T47D (cell line): ENCODE results near the gene OLFM3.

Source experiments
- DNase-seq, 2 experiments: peaks; one replicate each; pipeline versions ENCODE4 v3.0.0 to v3.0.0-alpha.2; 2011 to 2012; ENCODE audit warnings: low read depth in 1 of 2, low spot score in 1 of 2
- JUND ChIP-seq: IDR thresholded peaks from 2 replicates; pipeline ENCODE4 v1.6.1; 2012; ENCODE audit warnings: low read depth
- in situ Hi-C: cut with HindIII; loops from 2 replicates; pipeline ENCODE4 v1.10.0; 2016; ENCODE audit warnings: low sequenced_read_pairs, low pct_unique_long_range_greater_than_20kb

The OLFM3 gene

DNA sequence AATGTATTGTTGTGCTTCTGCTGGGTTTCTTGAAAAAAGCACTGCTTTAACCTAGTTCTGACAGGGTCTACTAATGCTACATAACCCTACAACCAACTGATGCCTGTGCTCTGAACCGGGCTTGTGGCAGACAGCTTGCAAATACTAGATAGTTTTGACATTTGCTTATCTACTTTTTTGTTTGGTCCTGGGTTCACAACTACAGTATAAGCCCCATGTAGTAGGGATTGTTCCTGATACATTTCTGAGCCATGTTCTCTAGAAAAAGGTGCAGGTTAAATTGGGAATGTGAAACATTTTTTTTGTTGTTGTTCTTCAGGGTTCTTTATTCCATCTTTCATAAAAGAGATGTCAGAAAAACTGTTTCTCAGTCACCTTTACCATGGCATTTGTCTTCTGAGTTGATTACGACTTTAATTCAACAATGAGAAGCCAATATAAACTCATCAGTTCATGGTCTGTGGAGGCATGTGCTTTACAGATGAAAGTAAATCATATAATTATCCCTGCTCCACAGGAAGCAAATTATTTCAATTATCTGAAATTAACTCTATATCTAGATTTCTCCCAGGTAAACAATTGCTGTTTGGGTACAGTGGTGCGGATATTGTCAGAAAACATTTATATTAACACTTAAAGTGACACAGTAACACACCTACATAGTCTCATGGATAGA is 22.0 kb downstream of the OLFM3 start:
- no peak for TF ChIP-seq JUND
- in situ Hi-C loops = no loop called here
- no peak for DNase-seq

DNA sequence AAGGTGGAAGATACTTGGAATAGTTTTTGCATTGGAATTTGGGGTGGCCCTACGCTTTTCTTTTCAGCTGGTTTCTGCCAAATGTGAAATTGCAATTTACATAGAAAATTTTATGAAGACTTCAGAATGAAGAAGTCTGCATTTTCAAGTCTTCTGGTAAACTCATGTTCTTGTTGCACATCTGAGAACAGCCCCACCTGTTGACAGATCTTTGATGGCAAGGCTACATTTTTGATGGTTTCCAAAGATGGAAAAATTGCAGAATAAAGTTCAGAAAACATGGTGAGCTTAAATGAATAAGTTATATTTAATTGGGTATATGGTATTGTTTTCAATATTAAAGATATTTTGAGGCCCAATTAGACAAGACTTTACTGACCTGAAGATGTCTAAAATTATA is 25.4 kb downstream of the OLFM3 start:
- DNase-seq = peak in 1 of 2 experiments; percentile 42
- no peak for TF ChIP-seq JUND
- in situ Hi-C loops = no loop called here

DNA sequence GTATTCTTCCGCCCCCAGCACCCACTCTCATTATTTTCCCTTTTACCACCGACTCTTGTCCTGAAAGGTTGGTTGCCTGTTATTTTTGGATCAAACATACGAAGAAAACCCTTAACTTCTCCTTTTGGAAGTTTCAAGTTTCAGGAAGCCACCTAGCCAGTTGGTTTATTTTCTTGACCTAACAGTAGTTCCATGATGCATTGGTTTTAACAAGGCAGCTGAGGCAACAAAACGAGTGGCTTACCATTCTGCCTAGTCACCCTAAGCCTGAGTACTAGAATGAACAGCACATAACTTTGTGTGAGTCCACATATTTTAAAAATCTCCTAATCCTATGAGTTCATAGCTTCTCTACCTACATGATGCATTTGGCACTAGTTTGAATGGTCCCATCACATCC is 28.9 kb downstream of the OLFM3 start:
- no peak for DNase-seq
- in situ Hi-C loops = no loop called here
- TF ChIP-seq JUND = no peak

DNA sequence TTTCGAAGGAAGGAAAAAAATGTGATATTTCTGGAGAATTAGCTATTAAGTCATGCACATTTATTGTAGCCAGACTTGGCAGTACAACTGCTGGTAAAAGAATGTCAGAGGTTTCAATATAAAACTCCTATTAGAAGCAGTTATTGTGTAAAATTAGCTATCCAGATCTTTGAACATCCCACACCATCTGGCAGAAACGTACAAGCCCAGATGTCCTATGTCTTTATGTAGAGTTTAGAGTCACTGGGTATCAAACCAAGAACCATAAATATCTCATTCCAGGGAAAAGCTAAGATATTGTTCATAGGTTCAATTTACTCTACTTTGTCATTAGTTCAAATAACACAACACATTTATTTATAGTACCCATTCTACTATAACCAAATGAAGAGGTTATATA is 31.4 kb downstream of the OLFM3 start:
- no peak for DNase-seq
- in situ Hi-C loops = no loop called here
- no peak for TF ChIP-seq JUND

DNA sequence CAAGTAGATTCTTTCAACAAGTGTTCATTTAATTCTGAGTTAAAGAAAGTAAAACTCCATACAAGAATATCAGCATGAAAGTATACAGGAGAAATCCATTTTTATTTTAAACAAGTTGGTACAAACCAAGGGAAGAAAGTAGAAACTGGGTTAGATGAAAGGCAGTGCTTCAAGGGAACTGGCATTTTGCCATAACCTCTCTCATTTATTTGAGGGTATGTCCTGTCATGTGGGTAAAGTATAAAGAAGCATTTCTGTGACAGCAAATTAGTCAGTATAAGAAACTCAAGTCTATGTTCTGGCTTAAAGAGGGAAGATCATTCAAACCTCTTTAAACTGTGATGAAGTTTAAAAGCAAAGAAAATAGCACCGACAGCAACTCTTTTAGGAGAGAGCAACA is 32.0 kb downstream of the OLFM3 start:
- DNase-seq = no peak
- TF ChIP-seq JUND = no peak
- in situ Hi-C loops = no loop called here

DNA sequence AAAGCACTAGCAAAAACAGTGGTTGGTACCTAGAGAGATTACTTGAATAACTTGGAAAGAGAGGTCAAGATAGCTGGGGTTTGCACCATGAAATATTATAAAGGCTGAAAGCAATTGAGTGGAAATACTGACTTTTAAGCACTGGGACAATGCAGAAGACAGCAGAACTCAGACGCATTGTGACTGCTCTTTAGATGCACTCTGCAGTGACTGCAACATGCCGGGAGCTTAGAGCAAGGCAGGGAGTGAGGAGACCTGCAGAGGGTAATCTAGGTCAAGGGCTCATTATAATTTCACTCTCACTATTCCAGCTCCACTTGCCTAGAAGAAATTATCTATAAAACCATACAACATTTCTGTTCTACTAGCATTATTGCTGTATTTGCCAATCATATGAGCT is 36.6 kb downstream of the OLFM3 start:
- TF ChIP-seq JUND = no peak
- in situ Hi-C loops = no loop called here

DNA sequence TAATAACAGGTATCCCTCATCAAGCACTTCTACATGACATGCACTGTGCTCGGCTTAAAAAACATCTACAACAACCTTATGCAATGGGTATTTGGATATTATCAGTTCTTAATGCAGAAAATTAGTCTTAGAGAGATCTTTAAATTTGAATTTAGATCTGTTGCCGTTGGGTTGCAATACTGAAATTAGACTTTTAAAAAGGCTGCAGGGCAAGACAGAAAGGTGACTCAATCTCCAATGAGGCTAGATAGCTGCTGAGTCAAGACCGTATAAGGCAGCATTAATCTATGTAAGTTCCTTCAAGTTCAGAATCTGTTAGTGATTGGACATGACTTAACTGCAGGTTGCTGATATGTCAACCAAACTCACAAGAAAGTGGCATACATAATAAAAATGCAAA is 37.3 kb downstream of the OLFM3 start:
- in situ Hi-C loops = no loop called here
- TF ChIP-seq JUND = no peak
- DNase-seq = no peak

More for the DNA sequence above, 36.6 kb downstream of the OLFM3 start:
- DNase-seq = no peak

DNA sequence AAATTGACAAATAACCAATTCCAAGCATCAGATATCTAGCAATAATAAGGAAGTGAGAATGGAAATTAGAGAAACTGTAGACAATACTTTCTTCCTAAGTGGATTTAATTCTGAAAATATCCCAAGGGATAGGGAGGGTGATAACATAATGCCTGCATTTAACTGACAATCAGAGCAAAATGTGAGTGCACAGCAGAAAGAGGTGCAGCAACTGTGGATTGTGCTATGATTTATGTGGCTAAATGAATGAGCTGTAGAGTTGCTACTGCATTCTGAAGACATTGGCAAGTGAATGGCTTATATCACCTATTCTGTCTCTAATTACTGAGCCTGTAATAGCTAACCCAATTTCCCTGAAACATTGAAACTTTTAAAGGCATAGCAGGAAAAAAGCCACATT is 39.0 kb downstream of the OLFM3 start:
- no peak for TF ChIP-seq JUND
- no peak for DNase-seq
- in situ Hi-C loops = no loop called here

DNA sequence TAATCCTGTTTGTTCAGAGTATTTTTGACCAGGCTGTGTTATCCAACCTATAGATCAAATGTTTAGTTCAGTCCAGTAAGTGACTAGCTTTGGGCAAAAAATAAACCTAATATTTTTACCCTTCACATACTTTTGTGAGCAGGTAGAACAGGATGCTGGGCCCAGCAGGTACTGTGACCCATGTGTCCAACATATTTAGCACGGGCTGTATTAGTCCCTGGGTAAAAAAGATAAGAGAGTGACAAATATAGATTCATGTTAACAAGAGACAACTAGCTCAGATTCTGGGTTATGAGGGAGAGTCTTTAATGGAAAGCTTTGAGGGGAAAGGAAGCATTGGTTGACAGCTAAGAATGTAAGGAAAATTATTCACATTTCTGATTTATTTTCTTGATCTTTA is 43.1 kb downstream of the OLFM3 start:
- DNase-seq = no peak
- in situ Hi-C loops = no loop called here
- TF ChIP-seq JUND = no peak

DNA sequence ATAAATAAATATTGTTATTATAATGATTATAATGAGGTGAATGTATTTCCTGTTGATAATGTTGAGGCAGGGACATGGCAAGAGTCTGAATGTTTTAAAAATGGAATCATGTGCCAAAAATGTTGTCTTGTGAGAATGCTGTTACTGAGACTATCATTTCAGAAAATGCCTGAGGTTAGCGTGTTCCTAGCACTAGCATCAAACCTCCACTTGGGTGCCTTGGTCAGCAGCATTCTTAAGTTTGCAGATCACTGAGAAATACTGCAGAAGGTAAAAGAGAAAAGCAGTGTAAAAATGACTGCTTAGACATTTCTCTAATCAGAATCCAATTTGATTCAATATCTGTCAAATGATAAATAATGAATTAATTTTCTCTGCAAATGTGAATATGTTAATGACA is 50.8 kb downstream of the OLFM3 start:
- no peak for DNase-seq
- no peak for TF ChIP-seq JUND
- in situ Hi-C loops = no loop called here

DNA sequence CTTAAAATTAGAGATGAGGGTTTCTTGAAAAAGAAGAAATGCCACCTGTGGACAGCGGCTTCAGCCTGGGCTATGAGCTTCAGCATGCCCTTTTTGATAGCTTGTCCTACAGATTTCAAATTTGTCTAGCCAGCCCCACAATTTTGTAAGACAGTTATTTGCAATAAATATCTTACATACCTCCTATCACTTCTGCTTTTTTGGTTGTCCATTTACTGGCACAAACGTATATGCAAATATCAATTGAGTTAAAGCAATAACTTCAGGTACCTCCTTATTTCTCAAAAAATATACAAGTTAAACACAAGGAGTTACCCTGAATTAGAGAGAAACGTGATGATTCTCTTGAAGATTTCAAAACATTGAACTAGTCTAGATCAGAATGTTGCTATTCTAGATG is 53.5 kb downstream of the OLFM3 start:
- no peak for TF ChIP-seq JUND
- DNase-seq = no peak
- in situ Hi-C loops = no loop called here

DNA sequence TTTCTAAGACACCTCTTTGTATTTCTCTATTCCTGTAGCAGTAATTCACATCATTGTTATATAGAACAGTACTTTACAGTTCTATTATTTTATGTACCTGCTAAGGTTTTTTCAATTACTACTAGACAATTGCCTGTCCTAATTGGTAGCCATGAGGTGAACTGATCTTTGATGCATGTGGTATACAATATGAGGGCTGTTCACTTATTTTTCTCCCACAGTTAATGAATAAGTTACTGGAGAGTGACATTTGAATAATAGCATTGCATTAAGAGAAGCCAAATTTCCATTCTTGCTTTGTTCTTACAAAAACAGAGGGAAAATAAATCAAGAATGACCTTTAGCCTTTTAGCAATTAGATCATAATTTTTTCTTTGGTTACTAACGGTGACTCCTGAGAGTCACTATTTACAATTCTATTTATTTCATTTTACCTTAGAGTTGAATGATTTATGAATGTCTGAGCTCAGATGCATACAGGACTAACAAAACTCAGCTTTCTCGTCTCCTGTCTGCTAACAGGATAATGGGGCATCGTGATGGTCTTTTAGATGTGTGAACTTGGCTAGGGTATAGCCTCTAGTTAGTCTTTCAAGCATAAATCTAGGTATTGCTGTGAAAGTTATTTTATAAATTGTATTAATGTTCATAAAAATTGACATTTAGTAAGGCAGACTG is 54.1 kb downstream of the OLFM3 start:
- no peak for DNase-seq
- in situ Hi-C loops = no loop called here
- no peak for TF ChIP-seq JUND

DNA sequence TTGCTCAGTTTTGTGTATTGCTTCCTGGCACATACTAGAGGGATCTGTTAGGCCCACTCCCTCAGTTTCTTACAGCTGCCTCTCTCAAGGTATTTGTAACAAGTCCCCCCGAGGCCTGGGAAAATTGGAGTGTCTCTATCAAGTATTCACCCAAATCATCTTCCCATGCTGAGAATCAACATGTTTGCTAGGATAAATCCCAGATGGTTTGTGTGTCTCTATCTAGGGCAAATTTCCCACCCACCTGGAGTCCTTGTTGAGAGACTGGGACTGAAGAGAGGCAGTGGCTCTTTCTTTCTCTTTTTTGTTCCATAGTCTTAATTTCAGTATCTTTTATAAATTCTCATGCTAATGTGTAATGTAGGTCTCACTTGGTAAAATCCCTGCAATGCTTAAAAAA is 58.0 kb downstream of the OLFM3 start:
- no peak for DNase-seq
- in situ Hi-C loops = no loop called here
- TF ChIP-seq JUND = no peak

DNA sequence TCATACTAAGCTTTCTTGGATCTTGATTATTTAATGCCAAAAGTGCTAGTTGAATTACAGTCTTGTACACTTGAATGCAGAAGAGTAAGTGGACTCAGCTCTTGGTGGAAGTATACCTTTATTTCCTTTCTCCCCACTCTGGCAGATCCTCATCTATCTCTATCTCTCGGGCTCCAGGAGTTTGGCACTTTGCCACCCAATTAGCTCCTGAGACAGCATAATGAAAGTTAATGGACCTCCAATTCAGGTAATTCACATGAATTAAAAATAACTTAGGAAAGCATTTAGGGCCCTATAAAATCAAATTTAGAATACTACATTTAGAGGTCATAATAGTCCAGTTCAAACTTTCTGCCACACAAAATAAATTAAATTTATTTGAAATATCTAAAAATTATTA is 67.4 kb downstream of the OLFM3 start:
- no peak for DNase-seq
- TF ChIP-seq JUND = no peak
- in situ Hi-C loops = no loop called here
